DMS 273 (cell line): Measurements from ENCODE around the gene COL9A2.

Source experiments
- DNase-seq: peaks from one replicate; lab custom pipeline; 2025; ENCODE audit not compliant: unreplicated experiment; lab: John Stamatoyannopoulos, UW

COL9A2 gene

GRCh38 chr1:40318970-40319621 lies 2.0 kb upstream of the COL9A2 start:
- DNase-seq = no peak

- no peak for DNase-seq
These were observed 1.4 kb upstream of the COL9A2 start for GRCh38 chr1:40318476-40318875.

GRCh38 chr1:40317394-40318074 lies 448 bp upstream of the COL9A2 start:
- DNase-seq = peak; percentile 93

- peak; percentile 99 for DNase-seq
These were observed 1.1 kb downstream of the COL9A2 start for GRCh38 chr1:40315795-40316594.

GRCh38 chr1:40315239-40315794 lies 1.8 kb downstream of the COL9A2 start:
- DNase-seq = peak; percentile 100

DNA sequence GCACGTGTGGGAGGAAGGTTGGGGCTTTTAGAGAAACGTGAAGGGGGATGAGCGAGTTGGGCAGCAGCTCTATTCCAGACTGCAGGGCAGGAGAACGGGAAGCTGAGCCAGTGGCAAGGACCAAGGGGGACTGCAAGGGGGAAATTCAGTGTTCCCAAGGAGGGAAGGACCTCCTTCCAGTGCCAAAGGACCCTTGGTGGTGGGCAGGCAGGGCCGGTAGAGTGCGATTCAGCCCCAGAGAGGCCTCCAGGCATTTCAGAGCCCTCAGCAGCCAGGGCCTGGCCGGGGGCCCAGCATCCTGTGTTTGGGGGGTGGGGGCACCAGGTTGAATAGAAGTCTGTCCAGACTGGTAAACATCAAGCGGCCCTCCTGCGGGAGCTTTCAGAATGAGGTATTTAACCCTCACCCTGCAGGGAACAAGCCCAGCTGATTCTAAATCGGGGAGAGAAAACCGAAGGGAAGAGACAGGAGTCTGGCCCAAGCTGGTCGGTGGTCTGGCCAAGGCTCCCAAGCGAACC lies 2.3 kb downstream of the COL9A2 start:
- peak; percentile 100 for DNase-seq

DNA sequence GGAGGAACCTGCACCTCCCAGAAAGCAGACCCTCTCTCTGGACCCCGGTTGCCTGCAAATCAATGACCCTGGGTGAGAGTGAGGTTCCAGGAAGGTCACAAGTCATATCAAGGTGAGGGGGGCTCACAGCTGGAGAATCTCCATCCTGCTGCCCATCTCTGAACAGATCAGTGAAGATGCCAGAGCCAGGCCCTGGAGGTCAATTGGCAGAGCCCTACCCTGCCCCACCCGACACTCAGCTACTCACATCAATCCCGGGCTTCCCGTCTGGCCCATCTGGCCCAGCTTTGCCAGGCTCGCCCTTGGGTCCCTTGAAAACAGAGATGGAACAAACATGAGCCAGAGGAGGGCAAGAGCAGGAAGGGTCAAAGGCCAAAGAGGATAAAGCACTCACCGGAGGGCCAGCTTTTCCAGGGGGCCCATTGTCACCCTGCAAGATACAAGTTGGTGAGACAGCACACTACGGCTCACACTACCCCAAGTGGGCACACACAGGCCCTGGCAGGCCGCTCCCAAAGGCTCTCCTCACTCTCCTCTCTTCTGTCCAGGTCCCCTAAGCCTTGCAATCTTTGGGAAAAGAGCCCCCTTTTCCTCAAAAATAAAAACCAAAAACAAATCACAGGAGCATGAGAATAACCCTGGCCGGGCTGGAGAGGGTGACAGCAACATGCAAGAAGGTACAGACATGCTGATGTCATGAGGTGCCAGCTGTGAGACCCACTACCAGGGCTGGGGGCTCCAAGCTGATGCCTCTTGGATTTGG lies 2.9 kb downstream of the COL9A2 start:
- peak; percentile 91 for DNase-seq

DNA sequence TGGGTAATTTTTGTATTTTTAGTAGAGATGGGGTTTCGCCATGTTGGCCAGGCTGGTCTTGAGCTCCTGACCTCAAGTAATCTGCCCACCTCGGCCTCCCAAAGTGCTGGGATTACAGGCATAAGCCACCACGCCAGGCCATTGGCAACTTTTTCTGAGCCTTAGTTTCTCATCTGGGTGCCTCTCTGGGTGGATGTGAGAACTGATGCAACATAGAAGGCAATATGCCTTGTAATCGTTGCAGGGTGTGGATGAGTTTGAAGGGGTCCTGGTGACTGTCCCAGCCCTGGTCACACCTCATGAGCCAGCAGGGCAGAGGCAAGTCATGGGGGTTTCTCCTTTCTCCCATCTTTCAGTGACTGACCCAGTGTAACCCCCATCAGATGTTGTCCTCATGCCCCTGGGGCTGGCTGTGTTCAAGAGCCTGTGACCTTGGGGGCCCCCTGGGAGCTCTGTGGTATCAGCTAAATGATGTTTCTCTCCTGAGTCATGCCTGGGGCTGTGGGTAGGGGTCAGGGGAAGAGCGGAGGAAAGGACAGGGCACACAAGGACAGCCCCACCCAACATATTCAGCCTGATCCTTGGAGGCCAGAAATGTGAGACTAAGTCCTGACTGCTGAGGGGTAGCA lies 3.6 kb downstream of the COL9A2 start:
- no peak for DNase-seq

- peak; percentile 100 for DNase-seq
These were observed 4.6 kb downstream of the COL9A2 start for GRCh38 chr1:40312238-40313205.

DNA sequence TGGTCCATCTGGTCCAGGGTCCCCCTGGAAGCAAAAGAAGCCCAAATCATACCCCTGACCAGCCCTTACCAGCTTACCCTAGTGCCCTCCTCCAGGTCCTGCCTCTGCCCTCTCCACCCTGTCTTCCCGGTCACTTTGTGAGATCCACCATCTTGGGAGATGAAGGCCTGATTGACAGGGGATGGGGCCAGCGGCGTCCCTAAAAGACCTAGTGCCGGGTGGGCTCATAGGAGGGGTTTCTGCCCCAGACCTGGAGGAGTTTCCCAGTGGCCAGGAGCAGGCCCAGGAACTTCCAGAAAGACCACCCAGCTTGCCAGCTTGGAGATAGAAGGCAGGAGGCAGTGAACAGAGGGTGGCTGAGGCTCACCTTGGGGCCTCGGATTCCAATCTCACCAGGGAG lies 5.4 kb downstream of the COL9A2 start:
- no peak for DNase-seq

DNA sequence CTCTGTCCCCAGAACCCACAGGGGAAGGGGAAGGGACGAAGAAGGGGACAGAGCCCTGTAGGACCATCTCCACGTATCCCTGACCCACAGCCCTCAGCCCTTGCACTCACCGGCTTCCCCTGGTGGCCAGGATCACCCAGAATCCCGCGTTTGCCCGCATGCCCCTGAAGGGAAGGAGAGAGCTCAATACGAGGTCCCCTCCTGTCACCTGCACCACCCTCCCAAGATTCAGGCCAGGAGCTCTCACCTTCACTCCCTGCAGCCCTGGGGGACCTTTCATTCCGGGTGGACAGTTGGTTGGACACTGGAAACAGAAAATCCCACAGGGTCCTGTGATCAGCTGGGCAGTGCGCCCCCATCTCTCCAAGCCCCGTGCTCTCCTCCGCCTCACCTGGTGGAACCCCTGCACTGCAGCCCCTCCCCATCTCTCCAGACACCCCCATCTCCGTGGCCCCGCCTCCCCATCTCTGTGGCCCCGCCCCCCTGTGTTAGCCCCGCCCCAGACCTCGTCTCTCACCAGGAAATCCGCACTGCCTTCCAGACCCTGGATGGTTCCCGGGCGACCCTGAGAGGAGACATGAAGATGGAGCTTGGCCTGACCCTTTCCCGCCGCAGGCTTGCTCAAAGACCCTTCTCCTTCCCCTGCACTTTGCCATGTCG lies 6.0 kb downstream of the COL9A2 start:
- no peak for DNase-seq

DNA sequence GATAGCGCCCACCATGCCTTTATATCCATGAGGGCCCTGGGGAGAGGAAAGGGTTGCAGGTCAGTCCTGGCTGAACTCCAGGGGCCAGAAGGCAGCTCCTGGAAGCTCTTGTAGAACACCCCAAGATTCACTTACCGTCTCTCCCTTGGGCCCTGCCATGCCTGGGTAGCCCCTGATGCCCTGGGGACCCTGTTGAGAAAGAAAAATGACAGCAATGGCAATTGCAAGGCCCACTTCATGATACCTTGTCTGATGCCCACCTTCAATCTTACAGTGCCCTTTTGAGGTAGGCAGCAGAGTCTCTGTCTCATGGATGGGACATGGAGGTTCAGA lies 7.0 kb downstream of the COL9A2 start:
- no peak for DNase-seq

- peak; percentile 92 for DNase-seq
These were observed 7.5 kb downstream of the COL9A2 start for GRCh38 chr1:40309374-40310128.

GRCh38 chr1:40308036-40308727 lies 8.9 kb downstream of the COL9A2 start:
- DNase-seq = peak; percentile 90

DNA sequence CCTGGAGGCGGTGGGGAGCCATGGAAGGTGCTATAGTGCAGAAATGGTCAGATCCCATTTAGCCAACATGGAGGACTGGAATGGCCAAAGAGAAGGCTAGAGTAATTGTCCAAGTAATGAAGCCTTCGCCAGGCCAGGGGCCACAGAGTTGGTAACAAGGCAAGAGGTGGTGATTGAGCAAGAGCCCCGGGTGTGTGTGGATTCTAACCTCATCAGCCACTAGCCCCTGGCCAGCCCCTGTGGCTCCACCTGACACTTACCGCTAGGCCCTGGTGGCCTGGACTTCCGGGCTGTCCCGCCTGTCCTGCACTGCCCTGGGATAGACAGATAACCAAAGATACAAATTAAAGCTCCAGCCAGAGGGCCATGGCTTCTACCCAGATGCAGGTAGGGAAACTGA lies 9.9 kb downstream of the COL9A2 start:
- no peak for DNase-seq

GRCh38 chr1:40306296-40306695 lies 10.8 kb downstream of the COL9A2 start:
- DNase-seq = no peak

GRCh38 chr1:40305871-40306270 lies 11.2 kb downstream of the COL9A2 start:
- DNase-seq = no peak
